Lower leg skin (tissue), 4 donors: ENCODE measurements around the gene BLOC1S4. TPM values are rescaled to one million over a fixed set of nuclear protein-coding genes. Genes with fewer than 3 reads are reported as not detected.
"Not testable (repeated sequence)": the region's sequence is repeated elsewhere in the genome, so short reads cannot be mapped to it uniquely, and the experiment has no call there.

ENCODE experiments used
- DNase-seq, 2 donors: peaks; one replicate each; pipeline ENCODE4 v3.0.0-alpha.2; 2019; ENCODE audit warnings: low spot score in 2 of 2
- H3K4me3 ChIP-seq: fragments of 200-600 bp; sonication (generic); 2 replicates; pipeline ENCODE4 v1.5.1; 2017; ENCODE audit warnings: mild to moderate bottlenecking, low read depth; ENCODE audit not compliant: poor library complexity, severe bottlenecking
- CTCF ChIP-seq, 3 donors: fragments of 450-650 bp; IDR thresholded peaks; one replicate each; pipeline ENCODE4 v1.5.1; 2016; ENCODE audit warnings: antibody characterized with exemption in 3 of 3, mild to moderate bottlenecking in 3 of 3, moderate library complexity in 2 of 3
- POLR2A ChIP-seq, 2 donors: fragments of 450-650 bp; IDR thresholded peaks; one replicate each; pipeline ENCODE4 v1.6.1; 2016 to 2017; ENCODE audit warnings: antibody characterized with exemption in 2 of 2, mild to moderate bottlenecking in 1 of 2, moderate library complexity in 1 of 2
- WGBS, 2 donors: methylation state at CpG; one replicate each; pipeline ENCODE4 v1.1.5; 2018; 5-methylcytosine and 5-hydroxymethylcytosine counted together
- intact Hi-C: fragments of 100-400 bp; cut with DNase I; formaldehyde crosslinking; loops from one replicate; pipeline ENCODE4 v1.15.0; 2023; ENCODE audit warnings: low total_unique reads
- total RNA-seq, 4 donors: library from RNA; depleted of rRNA; stranded (reverse); fragments of >200 nt; gene quantifications; one replicate each; pipeline ENCODE4 v1.1.0, GENCODE V29; 2016

Gene BLOC1S4
- total RNA-seq, 4 donors from 2014 or later = 17.9 to 24.3 (median 22.8) TPM

DNA sequence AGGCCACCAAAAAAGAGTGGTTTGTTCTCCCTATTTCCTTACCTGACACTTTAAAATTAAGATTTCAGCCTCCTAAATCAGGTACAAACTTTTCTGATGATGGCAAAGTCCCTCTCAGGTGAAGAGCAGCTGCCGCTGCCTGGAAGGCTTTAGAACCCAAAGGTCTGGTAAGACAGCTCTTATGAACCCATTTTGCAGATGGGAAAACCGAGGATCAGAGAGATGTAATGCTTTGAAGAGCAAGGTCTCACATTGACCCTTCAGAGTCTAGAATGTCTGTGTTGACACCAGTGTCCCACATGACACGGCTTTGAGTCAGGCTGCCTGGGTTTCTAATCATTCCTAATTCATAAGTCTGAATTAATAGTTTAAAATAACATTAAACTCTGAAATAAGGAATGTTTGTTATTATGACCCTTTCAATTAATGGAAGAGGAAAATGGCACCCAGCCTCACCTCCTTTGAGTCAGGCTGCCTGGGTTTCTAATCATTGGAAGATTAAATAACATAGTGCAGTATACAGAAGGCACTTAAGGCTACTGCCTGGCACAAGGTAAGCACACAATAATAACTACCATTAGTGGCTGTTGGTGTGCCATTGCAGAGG is 38.6 kb downstream of the BLOC1S4 start:
- no peak for TF ChIP-seq CTCF (IDR thresholded peaks at IDR 0.05)
- no peak for TF ChIP-seq POLR2A (IDR thresholded peaks at IDR 0.05)
- H3K4me3 ChIP-seq = no peak overlapping the region
- DNase-seq = no peak
- intact Hi-C loops = no loop called here
- WGBS, 2 donors = 89 to 95% methylated on average over 3 of the region's 3 CpGs

- WGBS, 2 donors = 71 to 72% methylated on average over 5 of the region's 5 CpGs
- no peak for DNase-seq
- H3K4me3 ChIP-seq = no peak overlapping the region
- intact Hi-C loops = no loop called here
- TF ChIP-seq CTCF (IDR thresholded peaks at IDR 0.05) (no peak), POLR2A (IDR thresholded peaks at IDR 0.05) (no peak)
Measured at GRCh38 chr4:6755088-6755753, 39.2 kb downstream of the BLOC1S4 start.

GRCh38 chr4:6756345-6756744 is 40.4 kb downstream of the BLOC1S4 start:
- DNase-seq, intact Hi-C loops, H3K4me3 ChIP-seq: not testable (repeated sequence)
- WGBS, 2 donors = 78 to 94% methylated on average over 2 to 4 of the region's 6 CpGs

GRCh38 chr4:6758728-6759127 is 42.8 kb downstream of the BLOC1S4 start:
- TF ChIP-seq POLR2A (IDR thresholded peaks at IDR 0.05) (no peak), CTCF (IDR thresholded peaks at IDR 0.05) (no peak)
- intact Hi-C loops = no loop called here
- 68 to 81% methylated on average over 4 of the region's 4 CpGs for WGBS, 2 donors

DNA sequence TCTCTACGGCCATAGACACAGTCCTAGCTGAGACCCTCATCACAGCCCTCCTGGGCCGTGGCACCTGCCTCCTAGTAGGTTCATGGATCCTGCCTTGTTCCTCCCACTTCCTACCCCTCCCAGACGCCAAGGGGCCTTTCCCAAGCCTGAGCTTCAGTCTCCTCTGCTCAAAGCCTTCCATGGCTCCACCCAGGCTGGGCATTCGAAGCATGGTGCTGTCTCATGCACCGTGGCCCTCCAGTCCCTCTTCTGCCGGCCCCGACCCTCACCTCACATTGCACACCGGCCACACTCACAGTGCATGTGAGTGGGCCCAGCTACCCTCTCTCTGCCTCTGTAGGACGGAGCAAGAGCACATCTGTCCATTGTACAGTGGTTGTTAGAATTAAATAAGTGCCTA is 44.9 kb downstream of the BLOC1S4 start:
- intact Hi-C loops = no loop called here
- WGBS, 2 donors = 94 to 96% methylated on average over 9 of the region's 9 CpGs
- DNase-seq = no peak
- no peak overlapping the region for H3K4me3 ChIP-seq
- TF ChIP-seq POLR2A (IDR thresholded peaks at IDR 0.05) = no peak
- no peak for TF ChIP-seq CTCF (IDR thresholded peaks at IDR 0.05)

More at GRCh38 chr4:6758728-6759127, 42.8 kb downstream of the BLOC1S4 start:
- DNase-seq = no peak
- no peak overlapping the region for H3K4me3 ChIP-seq

GRCh38 chr4:6761649-6762615 is 46.0 kb downstream of the BLOC1S4 start:
- TF ChIP-seq CTCF (IDR thresholded peaks at IDR 0.05) (no peak), POLR2A (IDR thresholded peaks at IDR 0.05) (no peak)
- 70 to 74% methylated on average over 34 to 35 of the region's 35 CpGs for WGBS, 2 donors
- H3K4me3 ChIP-seq = no peak overlapping the region
- no peak for DNase-seq
- intact Hi-C loops = no loop called here
